ENCODE results near the gene MACO1.

MACO1 gene

GRCh38 chr1:25522031-25522655 is 91.4 kb downstream of the MACO1 start:
- no peak overlapping the region for H3K4me3 ChIP-seq (ENCODE audit: low read depth, low read length)
- TF ChIP-seq CTCF (IDR thresholded peaks at IDR 0.05; ENCODE audit: borderline replicate concordance, insufficient read depth, low read depth, low read length): no peak

GRCh38 chr1:25523542-25523941 is 92.8 kb downstream of the MACO1 start:
- peak; percentile 52 for TF ChIP-seq CTCF (IDR thresholded peaks at IDR 0.05; ENCODE audit: borderline replicate concordance, insufficient read depth, low read depth, low read length)
- H3K4me3 ChIP-seq (ENCODE audit: low read depth, low read length): no peak overlapping the region

GRCh38 chr1:25524568-25525360 is 94.1 kb downstream of the MACO1 start:
- H3K4me3 ChIP-seq (ENCODE audit: low read depth, low read length): no peak overlapping the region
- TF ChIP-seq CTCF (IDR thresholded peaks at IDR 0.05; ENCODE audit: borderline replicate concordance, insufficient read depth, low read depth, low read length): no peak

- no peak for TF ChIP-seq CTCF (IDR thresholded peaks at IDR 0.05; ENCODE audit: borderline replicate concordance, insufficient read depth, low read depth, low read length)
Observed at GRCh38 chr1:25525361-25525688, 94.6 kb downstream of the MACO1 start.

GRCh38 chr1:25526753-25527152 is 96.1 kb downstream of the MACO1 start:
- no peak overlapping the region for H3K4me3 ChIP-seq (ENCODE audit: low read depth, low read length)
- TF ChIP-seq CTCF (IDR thresholded peaks at IDR 0.05; ENCODE audit: borderline replicate concordance, insufficient read depth, low read depth, low read length): no peak

More at GRCh38 chr1:25525361-25525688, 94.6 kb downstream of the MACO1 start:
- no peak overlapping the region for H3K4me3 ChIP-seq (ENCODE audit: low read depth, low read length)

GRCh38 chr1:25527226-25527846 is 96.6 kb downstream of the MACO1 start:
- TF ChIP-seq CTCF (IDR thresholded peaks at IDR 0.05; ENCODE audit: borderline replicate concordance, insufficient read depth, low read depth, low read length): no peak
- no peak overlapping the region for H3K4me3 ChIP-seq (ENCODE audit: low read depth, low read length)
